Central memory CD4-positive, alpha-beta T cell (primary cell): Measurements from ENCODE around the gene RASA4B.

Experiments
- DNase-seq: peaks from one replicate; pipeline ENCODE4 v3.0.0; 2022

Gene RASA4B

DNA sequence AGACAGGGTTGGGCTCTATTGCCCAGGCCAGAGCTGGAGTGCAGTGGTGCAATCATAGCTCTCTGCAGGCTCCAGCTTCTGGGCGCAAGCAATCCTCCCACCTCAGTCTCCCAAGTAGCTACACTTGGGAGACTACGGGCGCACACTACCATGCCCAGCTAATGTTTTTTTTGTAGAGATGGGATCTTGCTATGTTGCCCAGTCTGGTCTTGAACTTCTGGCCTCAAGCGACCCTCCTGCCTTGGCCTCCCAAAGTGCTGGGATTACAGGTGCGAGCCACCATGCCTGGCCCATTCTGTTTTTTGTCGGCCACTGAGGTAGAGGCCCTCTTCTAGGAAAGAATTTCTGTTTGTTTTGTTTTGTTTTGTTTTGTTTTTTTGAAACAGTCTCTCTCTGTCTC is 65.1 kb downstream of the RASA4B start:
- no peak for DNase-seq

DNA sequence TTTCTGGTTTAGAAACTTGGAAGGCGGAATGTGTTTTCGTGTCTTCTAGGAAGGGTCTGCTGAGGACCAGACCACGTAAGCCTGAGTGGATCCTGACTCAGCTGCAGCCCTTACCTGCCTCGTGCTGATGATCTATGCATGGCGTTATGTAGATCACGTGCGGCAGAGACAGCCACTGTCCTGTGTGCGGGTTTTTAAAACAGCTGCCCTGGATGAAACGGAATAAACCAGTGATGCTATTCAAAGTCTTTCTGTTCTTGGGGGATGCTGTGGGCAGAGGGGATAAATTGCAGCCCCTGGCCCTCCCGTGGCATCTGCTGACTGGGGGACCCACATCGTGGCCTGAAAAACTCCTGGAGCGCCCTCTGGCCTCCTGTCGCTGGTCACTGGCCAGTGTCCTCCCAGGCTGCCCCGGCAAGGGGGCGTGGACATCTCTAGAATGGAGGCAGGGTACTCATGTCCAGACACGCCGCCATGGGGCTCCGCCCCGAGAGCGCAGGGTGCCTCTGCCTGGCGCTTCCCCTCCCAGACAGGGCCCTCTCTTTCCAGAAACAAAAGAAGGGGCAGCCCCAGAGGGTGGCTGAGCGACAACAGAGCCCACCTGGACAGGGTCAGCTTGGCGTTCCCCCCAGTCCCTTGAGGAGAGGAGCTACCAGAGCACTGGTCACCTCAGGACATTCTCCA is 66.1 kb downstream of the RASA4B start:
- DNase-seq: no peak

DNA sequence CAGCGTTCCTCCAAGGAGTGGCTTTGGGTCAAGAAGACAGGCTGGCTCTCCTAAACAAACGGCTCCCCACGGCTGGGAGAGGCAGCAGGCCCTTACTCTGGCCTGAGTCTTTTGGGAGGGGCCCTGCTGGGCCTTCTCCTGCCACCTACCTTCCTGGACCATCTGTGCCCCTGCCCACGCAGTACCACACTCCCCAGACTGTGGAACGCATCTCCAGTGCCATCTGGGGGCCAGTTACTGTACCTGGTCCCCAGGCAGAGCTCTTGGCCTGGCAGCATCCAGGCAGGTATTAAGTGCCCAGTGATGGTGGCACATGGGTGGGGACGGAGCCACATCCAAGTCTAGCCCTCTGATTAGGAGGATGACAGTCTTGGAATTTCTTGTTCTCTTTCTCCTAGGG is 67.3 kb downstream of the RASA4B start:
- DNase-seq: peak; percentile 49

DNA sequence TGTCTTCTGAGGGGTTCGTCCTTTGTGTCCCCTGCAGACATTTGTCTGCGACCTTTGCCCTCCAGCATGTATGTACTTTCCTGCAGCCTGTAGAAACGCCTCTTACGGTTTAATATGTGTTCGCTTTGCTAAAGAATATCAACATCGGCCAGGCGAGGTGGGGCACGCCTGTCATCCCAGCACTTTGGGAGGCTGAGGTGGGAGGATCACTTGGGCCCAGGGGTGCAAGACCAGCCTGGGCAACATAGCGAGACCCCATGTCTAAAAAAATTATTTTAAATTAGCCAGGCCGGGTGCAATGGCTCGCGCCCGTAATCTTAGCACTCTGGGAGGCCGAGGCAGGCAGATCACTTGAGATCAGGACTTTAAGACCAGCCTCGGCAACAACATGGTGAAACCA is 68.4 kb downstream of the RASA4B start:
- DNase-seq: no peak

DNA sequence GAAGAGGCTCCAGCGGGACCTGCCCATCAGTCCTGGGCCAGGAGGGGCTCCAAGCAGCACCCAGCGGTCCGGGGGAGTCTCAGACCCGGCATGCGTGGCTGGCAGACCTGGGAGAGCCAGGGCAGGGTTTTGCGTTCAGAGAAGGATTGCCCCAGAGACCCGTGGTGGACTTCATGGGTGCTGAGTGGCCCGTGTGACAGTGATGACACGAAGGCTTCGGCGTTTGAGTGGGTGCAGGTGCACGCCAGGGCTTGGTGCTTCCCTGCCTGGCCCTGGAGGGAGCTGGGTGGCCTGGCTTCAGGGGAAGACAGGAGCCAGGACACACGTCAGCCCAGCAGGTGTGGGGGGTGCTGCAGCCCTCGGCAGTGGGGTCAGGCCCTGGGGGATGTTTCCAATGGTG is 70.3 kb downstream of the RASA4B start:
- no peak for DNase-seq

DNA sequence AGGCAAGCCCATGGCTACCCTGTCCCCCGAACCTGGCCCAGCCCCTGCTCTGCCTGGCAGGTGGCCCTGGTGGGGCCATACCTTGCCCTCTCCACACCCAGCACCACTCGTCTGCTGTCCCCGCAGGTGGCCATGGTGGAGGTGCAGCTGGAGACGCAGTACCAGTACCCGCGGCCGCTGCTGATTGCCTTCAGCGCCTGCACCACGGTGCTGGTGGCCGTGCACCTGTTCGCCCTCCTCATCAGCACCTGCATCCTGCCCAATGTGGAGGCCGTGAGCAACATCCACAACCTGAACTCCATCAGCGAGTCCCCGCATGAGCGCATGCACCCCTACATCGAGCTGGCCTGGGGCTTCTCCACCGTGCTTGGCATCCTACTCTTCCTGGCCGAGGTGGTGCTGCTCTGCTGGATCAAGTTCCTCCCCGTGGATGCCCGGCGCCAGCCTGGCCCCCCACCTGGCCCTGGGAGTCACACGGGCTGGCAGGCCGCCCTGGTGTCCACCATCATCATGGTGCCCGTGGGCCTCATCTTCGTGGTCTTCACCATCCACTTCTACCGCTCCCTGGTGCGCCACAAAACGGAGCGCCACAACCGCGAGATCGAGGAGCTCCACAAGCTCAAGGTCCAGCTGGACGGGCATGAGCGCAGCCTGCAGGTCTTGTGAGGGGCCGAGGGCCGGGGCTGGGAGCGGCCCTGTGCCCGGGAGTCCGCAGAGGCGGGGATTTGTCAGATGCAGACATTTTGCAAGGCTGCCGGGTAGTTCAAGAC is 71.0 kb downstream of the RASA4B start:
- no peak for DNase-seq

DNA sequence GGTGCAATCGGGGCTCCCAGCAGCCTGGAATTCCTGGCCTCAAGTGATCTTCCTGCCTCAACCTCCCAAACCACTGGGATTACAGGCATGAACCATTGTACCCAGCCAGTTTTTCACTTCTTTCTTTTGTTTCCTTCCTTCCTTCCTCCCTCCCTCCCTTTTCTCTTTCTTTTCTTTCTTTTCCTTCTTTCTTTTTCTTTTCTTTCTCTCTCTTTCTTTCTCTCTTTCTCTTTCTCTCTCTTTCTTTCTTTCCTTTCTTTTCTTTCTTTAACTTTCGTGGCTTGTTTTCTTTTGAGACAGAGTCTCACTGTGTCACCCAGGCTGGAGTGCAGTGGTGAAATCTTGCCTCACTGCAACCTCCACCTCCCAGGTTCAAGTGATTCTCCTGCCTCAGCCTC is 71.9 kb downstream of the RASA4B start:
- no peak for DNase-seq

DNA sequence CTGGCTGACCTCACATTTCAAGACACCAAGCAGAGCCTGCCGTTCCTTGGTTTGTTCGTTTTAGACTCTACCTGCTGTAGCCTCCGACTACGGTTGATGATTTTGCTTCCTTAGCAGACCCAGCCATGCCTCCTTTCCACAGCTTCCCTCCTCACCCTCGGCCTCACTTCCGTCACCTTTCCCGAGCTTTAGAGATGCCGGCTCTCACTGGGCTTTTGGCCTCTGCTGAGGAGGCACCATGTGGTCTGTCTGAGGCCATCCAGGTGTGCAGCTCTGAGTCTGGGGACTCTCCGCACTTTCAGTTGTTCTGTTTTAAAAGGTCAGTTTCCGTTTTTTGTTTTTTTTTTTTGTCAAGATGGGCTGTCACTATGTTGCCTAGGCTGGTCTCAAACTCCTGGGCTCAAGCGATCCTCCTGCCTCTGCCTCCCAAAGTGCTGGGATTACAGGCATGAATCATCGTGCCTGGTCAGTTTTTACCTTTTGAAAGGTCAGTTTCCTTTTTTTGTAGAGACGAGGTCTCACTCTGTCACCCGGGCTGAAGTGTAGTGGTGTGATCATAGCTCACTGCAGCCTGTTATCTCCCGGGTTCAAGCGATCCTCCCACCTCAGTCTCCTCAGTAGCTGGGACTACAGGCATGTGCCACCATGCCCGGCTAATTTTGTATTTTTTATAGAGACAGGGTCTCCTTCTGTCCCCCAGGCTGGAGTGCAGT is 72.5 kb downstream of the RASA4B start:
- no peak for DNase-seq

DNA sequence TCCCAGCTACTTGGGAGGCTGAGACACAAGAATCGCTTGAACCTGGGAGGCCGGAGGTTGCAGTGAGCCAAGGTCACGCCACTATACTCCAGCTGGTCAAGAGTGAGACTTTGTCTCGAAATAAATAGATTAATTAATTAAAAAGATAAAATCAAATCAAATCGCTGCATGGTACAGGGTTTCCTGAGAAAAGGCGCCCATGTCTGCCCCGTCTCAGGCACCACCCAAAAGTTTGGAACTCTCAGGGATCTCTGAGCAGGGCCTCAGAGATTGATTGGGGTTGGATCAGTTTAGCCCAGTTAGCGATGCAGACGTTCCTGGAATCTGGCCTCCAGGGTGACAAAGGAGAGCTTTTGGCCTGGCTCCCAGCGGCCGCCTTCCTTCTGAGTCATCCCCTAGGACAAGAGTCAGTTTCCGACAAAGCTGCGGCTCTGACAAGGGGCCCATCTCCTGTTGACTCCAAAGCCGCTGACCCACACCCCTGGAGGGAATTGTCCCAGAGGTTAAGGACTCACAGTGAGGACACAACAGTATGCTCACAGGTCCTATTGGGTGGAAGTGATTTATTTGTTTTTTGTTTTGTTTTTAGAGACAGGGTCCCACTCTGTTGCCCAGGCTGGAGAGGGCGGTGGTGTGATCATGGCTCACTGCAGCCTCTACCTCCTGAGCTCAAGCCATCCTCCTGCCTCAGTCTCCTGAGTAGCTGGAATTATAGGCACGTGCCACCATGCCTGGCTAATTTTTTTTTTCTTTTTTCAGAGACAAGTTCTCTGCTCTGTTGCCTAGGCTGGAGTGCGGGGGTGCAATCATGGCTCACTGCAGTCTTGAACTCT is 77.4 kb downstream of the RASA4B start:
- DNase-seq: no peak

DNA sequence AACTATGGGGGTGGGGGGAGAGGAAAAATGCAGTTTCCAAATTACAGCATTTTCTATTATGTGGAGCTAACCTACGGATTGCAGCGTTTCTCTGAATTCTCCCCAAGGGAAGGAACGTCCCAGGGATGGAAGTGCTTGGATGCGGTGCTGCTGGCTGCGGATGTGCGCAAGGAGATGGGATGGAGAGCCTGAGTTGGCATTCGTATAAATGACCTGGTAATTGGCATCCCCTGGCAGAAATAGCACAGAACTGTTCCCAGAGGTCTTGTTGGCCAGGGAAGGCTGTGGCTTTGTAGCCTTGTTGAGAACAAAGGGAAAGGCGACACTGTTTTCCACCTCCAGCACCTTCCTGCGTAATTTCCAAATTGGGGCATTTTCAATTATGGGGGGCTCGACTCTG is 81.5 kb downstream of the RASA4B start:
- DNase-seq: no peak

DNA sequence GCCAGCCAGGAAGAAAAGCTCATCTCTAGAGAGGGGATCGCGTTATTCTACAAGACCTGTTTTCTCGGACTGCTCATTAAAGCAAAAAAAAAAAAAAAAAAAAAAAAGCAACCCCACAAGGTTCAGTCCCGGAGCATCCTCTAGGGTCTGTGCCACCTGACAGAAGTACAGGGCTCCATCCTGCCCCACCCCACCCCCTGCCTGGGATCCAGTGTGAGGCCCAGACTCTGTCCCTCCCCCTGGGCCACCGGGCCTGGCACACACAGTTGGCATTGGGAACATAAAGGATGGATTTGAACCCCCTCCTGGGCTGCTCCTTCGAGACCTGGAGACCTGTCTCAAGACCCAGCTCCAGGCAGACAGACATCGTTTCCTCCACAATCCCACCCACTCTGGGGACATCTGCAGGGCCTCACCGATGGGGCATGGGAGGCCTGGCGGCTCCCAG is 83.5 kb downstream of the RASA4B start:
- peak; percentile 22 for DNase-seq

DNA sequence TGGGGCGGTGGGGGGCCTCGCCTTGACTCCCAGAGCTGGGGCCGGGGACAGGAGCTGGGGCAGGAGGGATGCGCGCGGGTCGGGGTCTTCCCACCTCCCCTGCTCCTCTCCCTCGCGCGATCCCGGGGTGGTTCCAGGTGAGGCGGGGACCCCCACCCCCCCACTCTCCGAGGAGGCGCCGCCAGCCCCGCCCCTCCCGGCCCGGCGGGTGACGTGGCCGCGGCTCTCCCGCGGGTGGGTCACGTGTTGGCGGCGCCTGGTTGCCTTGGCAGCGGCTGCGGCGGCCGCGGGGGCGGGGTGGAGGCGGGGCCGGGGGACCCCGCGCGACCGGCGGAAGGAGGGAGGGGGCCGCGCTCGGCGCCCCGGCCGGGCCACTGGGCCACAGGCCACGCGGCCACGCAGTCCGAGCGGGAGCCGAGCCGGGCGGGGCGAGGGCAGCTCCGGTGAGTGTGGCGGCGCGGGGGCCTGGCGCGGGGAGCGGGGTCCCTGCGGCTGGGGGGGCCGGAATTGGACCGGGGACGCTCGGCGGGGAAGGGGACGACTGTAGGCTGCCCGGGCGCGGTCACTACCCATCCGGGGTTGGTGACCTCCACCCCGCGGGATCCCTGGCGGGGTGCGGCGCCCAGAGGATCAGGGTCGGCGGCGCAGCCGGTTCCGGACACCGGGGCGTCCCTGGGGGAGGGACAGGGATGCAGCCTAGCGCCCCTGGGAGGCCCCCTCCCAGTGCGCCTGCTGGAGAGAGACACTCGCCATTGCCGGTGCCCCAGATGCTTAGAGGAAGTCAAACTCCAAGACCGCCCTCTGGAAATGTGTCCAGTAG is 84.1 kb downstream of the RASA4B start, which contains the start of gene ORAI2:
TSS of gene ORAI2 (plus strand) at position 357 of the 820 bp plus-strand sequence. CDS start 5,382 bp downstream, outside the sequence.
- peak; percentile 84 for DNase-seq
